DOHH2 (cell line): ENCODE results near the gene URGCP.
A peak's percentile ranks its signal among the peaks of the same experiment; 100 is the strongest.

Experiments
- H3F3A ChIP-seq: fragments of 200-600 bp; sonication (generic), shearing (Covaris generic); 2 replicates; pipeline ENCODE4 v1.6.0; 2016; ENCODE audit warnings: antibody characterized with exemption, mild to moderate bottlenecking; ENCODE audit not compliant: control insufficient read depth, insufficient read depth
- H3K27ac ChIP-seq: fragments of 200-600 bp; sonication (generic); 2 replicates; pipeline ENCODE4 v1.5.1; 2014; ENCODE audit warnings: low read depth, mild to moderate bottlenecking, low read length, moderate library complexity
- H3K27me3 ChIP-seq: fragments of 200-600 bp; sonication (generic); 2 replicates; pipeline ENCODE4 v1.6.1; 2014; ENCODE audit warnings: mild to moderate bottlenecking, low read length, mixed read lengths; ENCODE audit not compliant: control insufficient read depth
- H3K36me3 ChIP-seq: fragments of 200-600 bp; sonication (generic); 2 replicates; pipeline ENCODE4 v1.6.1; 2014; ENCODE audit warnings: mild to moderate bottlenecking, low read length, moderate library complexity, mixed read lengths; ENCODE audit not compliant: control insufficient read depth
- H3K4me1 ChIP-seq: fragments of 200-600 bp; sonication (generic); 2 replicates; pipeline ENCODE4 v1.6.1; 2014; ENCODE audit warnings: mild to moderate bottlenecking, low read length, mixed read lengths; ENCODE audit not compliant: control insufficient read depth
- H3K4me2 ChIP-seq: fragments of 200-600 bp; sonication (generic); 2 replicates; pipeline ENCODE4 v1.6.0; 2014; ENCODE audit warnings: mild to moderate bottlenecking, low read length, moderate library complexity
- H3K4me3 ChIP-seq: fragments of 200-600 bp; sonication (generic); 2 replicates; pipeline ENCODE4 v1.5.1; 2014; ENCODE audit warnings: mild to moderate bottlenecking, low read length, mixed read lengths
- H3K79me2 ChIP-seq: fragments of 200-600 bp; sonication (generic); 2 replicates; pipeline ENCODE4 v1.6.1; 2014; ENCODE audit warnings: mild to moderate bottlenecking, low read length, mixed read lengths; ENCODE audit not compliant: control insufficient read depth
- H3K9me2 ChIP-seq: fragments of 200-600 bp; sonication (generic); replicated peaks from 2 replicates; pipeline ENCODE4 v1.6.1; 2014; ENCODE audit warnings: mild to moderate bottlenecking, low read length, mixed read lengths; ENCODE audit not compliant: control insufficient read depth
- H3K9me3 ChIP-seq: fragments of 200-600 bp; sonication (generic); 2 replicates; pipeline ENCODE4 v1.6.1; 2014; ENCODE audit warnings: antibody characterized with exemption, low read length, mixed read lengths; ENCODE audit not compliant: control insufficient read depth, insufficient read depth
- H4K20me1 ChIP-seq: fragments of 200-600 bp; sonication (generic); 2 replicates; pipeline ENCODE4 v1.6.0; 2014; ENCODE audit warnings: low read depth, mild to moderate bottlenecking, antibody characterized with exemption, low read length, moderate library complexity; ENCODE audit not compliant: control insufficient read depth, insufficient read depth
- CTCF ChIP-seq: fragments of 200-600 bp; sonication (generic); IDR thresholded peaks from one replicate; pipeline ENCODE4 v1.5.1; 2014; ENCODE audit warnings: antibody characterized with exemption, mild to moderate bottlenecking, low read depth, low read length; ENCODE audit not compliant: poor library complexity, severe bottlenecking
- EZH2phosphoT487 ChIP-seq: fragments of 200-600 bp; sonication (generic); IDR thresholded peaks from 2 replicates; pipeline ENCODE4 v1.6.1; 2017; ENCODE audit warnings: borderline replicate concordance, mild to moderate bottlenecking, antibody characterized with exemption, low read length, moderate library complexity, mixed read lengths

The URGCP gene

GRCh38 chr7:43931346-43931745 lies 24.9 kb upstream of the URGCP start:
- peaks cover 17% of the 10 kb centered on the region for H3K79me2 ChIP-seq
- no peak overlapping the region for H3K27ac ChIP-seq
- no peak overlapping the region for H3K4me3 ChIP-seq
- H3K27me3 ChIP-seq = no peaks in the 10 kb centered on the region
- TF ChIP-seq EZH2phosphoT487 = no peak
- TF ChIP-seq CTCF = no peak
- no peaks in the 10 kb centered on the region for H3F3A ChIP-seq
- H3K9me3 ChIP-seq = no peaks in the 10 kb centered on the region
- H3K4me1 ChIP-seq = peaks cover 10% of the 10 kb centered on the region
- H3K9me2 ChIP-seq = no peaks in the 10 kb centered on the region
- no peaks in the 10 kb centered on the region for H3K36me3 ChIP-seq
- H3K4me2 ChIP-seq = no peak overlapping the region
- H4K20me1 ChIP-seq = no peaks in the 10 kb centered on the region

- no peak for TF ChIP-seq CTCF
- H3K9me2 ChIP-seq = no peaks in the 10 kb centered on the region
- peaks cover 22% of the 10 kb centered on the region for H3K4me1 ChIP-seq
- H3K9me3 ChIP-seq = no peaks in the 10 kb centered on the region
- no peaks in the 10 kb centered on the region for H4K20me1 ChIP-seq
- H3F3A ChIP-seq = peaks cover 4% of the 10 kb centered on the region; the same call in 1 of the 2 replicates
- no peaks in the 10 kb centered on the region for H3K27me3 ChIP-seq
- no peak overlapping the region for H3K4me3 ChIP-seq
- no peak overlapping the region for H3K27ac ChIP-seq
- H3K4me2 ChIP-seq = no peak overlapping the region
- H3K79me2 ChIP-seq = peaks cover 31% of the 10 kb centered on the region
- peaks cover 4% of the 10 kb centered on the region for H3K36me3 ChIP-seq
These were observed 23.4 kb upstream of the URGCP start for GRCh38 chr7:43929529-43930457.

DNA sequence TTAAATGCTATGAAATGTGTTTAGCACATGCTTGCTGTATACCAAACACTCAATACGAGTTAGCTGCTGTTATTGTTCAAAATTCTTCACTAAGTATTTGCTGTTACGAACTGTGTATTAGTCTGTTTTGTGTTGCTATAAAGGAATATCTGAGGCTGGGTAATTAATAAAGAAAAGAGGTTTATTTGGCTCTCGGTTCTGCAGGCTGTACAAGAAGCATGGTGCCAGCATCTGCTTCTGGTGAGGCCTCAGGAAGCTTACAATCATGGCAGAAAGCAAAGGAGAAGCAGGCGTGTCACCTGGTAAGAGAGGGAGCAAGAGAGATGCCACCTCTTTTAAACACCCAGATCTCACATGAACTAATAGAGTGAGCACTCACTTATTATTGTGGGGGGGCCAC lies 21.4 kb upstream of the URGCP start:
- H3K27me3 ChIP-seq = no peaks in the 10 kb centered on the region
- peak overlapping the region; percentile 97 for H3K4me2 ChIP-seq

More for the DNA sequence above, 21.4 kb upstream of the URGCP start:
- Histone ChIP-seq H3K9me3 (no peaks in the 10 kb centered on the region), H4K20me1 (no peaks in the 10 kb centered on the region), H3F3A (peaks cover 4% of the 10 kb centered on the region; the same call in 1 of the 2 replicates), H3K4me1 (peaks cover 27% of the 10 kb centered on the region), H3K36me3 (peaks cover 15% of the 10 kb centered on the region), H3K4me3 (no peak overlapping the region), H3K79me2 (peaks cover 49% of the 10 kb centered on the region), H3K27ac (no peak overlapping the region), H3K9me2 (no peaks in the 10 kb centered on the region)
- TF ChIP-seq EZH2phosphoT487 (no peak), CTCF (no peak)
